ENCODE data around the gene STAG2. TPM values are rescaled to one million over a fixed set of nuclear protein-coding genes. Genes with fewer than 3 reads are reported as not detected.

The STAG2 gene
- total and polyA plus RNA-seq, 2 of the 13 experiments (the other 11 are each of a cell fraction or from before 2014, with no cell fraction given): 21.0 to 50.8 TPM

DNA sequence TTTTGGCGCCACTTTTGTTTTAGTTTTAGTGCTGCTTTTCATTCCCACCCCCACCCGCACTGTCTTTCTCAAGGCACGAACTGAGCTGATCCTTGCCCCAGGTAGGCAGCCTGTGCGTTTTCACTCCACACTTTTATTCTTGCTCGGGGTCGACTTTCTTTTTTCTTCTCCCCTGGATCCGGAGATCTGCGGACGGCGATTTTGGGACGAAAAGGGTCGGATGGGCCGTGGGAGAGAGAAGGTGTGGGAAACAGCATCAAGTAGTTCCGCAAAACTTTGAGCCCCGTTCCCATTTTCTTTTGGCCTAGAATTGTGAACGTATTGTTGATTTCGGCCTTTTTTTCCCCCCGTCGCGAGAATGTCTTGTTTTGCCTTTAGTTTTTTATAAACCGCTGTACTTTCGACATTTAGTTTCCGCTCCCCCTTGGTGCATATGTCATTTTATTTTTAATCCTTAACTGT is 531 bp downstream of the STAG2 start:
- in situ Hi-C loops (cut with HindIII; ENCODE audit: extremely low pct_ligation_motif_present, low pct_unique_long_range_greater_than_20kb): no loop called here
- BruUV-seq (replicated peaks): no TSS peak
- Histone ChIP-seq H3K9ac (ENCODE audit: insufficient read depth, low read depth, low read length) (peak overlapping the region; percentile 84), H3K79me2 (ENCODE audit: insufficient read depth, low read length) (peaks cover 52% of the 10 kb centered on the region), H3K4me3 (replicated peaks in 1 of 3; ENCODE audit: insufficient read depth in 1 of 3, low read depth in 2 of 3, low read length in 3 of 3) (peak overlapping the region; percentile 72 to 77 (median 76)), H3K36me3 (replicated peaks in 1 of 2; ENCODE audit: control insufficient read depth in 1 of 2, insufficient read depth in 2 of 2, low read length in 2 of 2) (no peaks in the 10 kb centered on the region), H3K27ac (ENCODE audit: extremely low read length, insufficient read depth, low read length) (peak overlapping the region; percentile 99), H3K27me3 (ENCODE audit: control insufficient read depth in 1 of 2, insufficient read depth in 2 of 2, low read length in 2 of 2) (no peaks in the 10 kb centered on the region; a peak in 1 of 5 replicates), H3K4me1 (ENCODE audit: insufficient read depth, low read length) (peaks cover 15% of the 10 kb centered on the region), H3K4me2 (ENCODE audit: low read depth, low read length) (peak overlapping the region; percentile 68), H4K20me1 (ENCODE audit: insufficient read depth, low read length) (peaks cover 12% of the 10 kb centered on the region), H2AFZ (ENCODE audit: low read length) (no peak overlapping the region), H3K9me3 (ENCODE audit: low read length) (no peaks in the 10 kb centered on the region)
- ChIA-PET POLR2A (no interaction called here), CTCF (ENCODE audit: low intra/inter-chr PET ratio, low total read pairs) (no interaction called here)
- ATAC-seq (no peak), FAIRE-seq (no peak), DNase-seq (ENCODE audit: low spot score) (no peak)
- intact Hi-C loops (cut with micrococcal nuclease; ENCODE audit: unreplicated experiment): no loop called here
- under 1% methylated on average over 23 of the region's 23 CpGs for WGBS (ENCODE audit: low lambda C conversion rate)
- TF ChIP-seq DMAP1 (CRISPR knock-in tag; IDR thresholded peaks at IDR 0.05) (0 out of 2 replicates have a peak, but pooled peaks have one; percentile 14), ZNF441 (CRISPR knock-in tag; IDR thresholded peaks at IDR 0.05; ENCODE audit: borderline replicate concordance) (no peak), MXI1 (IDR thresholded peaks at IDR 0.05; ENCODE audit: borderline replicate concordance, low read depth, low read length) (peak; percentile 4; the same call in 1 of the 3 replicates), CREB1 (IDR thresholded peaks at IDR 0.05) (no peak), CREB1 (CRISPR knock-in tag; IDR thresholded peaks at IDR 0.05) (no peak), ASH2L (IDR thresholded peaks at IDR 0.05; ENCODE audit: insufficient read length, low read depth, low read length) (no peak), TBP (CRISPR knock-in tag; IDR thresholded peaks at IDR 0.05) (no peak), MEF2D (CRISPR knock-in tag; IDR thresholded peaks at IDR 0.05) (no peak), PPARG (CRISPR knock-in tag; conservative IDR thresholded peaks at IDR 0.05) (no peak), ZNF775 (CRISPR knock-in tag; IDR thresholded peaks at IDR 0.05; ENCODE audit: borderline replicate concordance) (no peak), TGIF2 (CRISPR knock-in tag; IDR thresholded peaks at IDR 0.05) (0 out of 2 replicates have a peak, but pooled peaks have one; percentile 41), SMARCE1 (IDR thresholded peaks at IDR 0.05; ENCODE audit: borderline replicate concordance) (no peak), ZNF234 (CRISPR knock-in tag; conservative IDR thresholded peaks at IDR 0.05) (no peak), ESRRA (CRISPR knock-in tag; IDR thresholded peaks at IDR 0.05; ENCODE audit: low read depth) (no peak), POLR2A (IDR thresholded peaks at IDR 0.05; ENCODE audit: insufficient read depth in 1 of 2, low read depth in 2 of 2, low read length in 2 of 2) (peak in 1 of 2 experiments; percentile 5; a peak in 1 of 4 replicates), EEA1 (CRISPR knock-in tag; IDR thresholded peaks at IDR 0.05; ENCODE audit: borderline replicate concordance) (no peak), HIVEP1 (CRISPR knock-in tag; IDR thresholded peaks at IDR 0.05) (no peak), NFIC (IDR thresholded peaks at IDR 0.05; ENCODE audit: low read length) (no peak), ZNF451 (CRISPR knock-in tag; IDR thresholded peaks at IDR 0.05) (no peak), NFE2L2 (IDR thresholded peaks at IDR 0.05; ENCODE audit: low read length) (no peak), SAFB2 (CRISPR knock-in tag; IDR thresholded peaks at IDR 0.05; ENCODE audit: borderline replicate concordance, low read depth) (no peak), ZNF891 (CRISPR knock-in tag; IDR thresholded peaks at IDR 0.05) (no peak)
- TF ChIP-seq, protein P1, sequence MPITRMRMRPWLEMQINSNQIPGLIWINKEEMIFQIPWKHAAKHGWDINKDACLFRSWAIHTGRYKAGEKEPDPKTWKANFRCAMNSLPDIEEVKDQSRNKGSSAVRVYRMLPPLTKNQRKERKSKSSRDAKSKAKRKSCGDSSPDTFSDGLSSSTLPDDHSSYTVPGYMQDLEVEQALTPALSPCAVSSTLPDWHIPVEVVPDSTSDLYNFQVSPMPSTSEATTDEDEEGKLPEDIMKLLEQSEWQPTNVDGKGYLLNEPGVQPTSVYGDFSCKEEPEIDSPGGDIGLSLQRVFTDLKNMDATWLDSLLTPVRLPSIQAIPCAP (CRISPR knock-in tag; IDR thresholded peaks at IDR 0.05; ENCODE audit: low read depth): no peak
- TF ChIP-seq, protein P2, sequence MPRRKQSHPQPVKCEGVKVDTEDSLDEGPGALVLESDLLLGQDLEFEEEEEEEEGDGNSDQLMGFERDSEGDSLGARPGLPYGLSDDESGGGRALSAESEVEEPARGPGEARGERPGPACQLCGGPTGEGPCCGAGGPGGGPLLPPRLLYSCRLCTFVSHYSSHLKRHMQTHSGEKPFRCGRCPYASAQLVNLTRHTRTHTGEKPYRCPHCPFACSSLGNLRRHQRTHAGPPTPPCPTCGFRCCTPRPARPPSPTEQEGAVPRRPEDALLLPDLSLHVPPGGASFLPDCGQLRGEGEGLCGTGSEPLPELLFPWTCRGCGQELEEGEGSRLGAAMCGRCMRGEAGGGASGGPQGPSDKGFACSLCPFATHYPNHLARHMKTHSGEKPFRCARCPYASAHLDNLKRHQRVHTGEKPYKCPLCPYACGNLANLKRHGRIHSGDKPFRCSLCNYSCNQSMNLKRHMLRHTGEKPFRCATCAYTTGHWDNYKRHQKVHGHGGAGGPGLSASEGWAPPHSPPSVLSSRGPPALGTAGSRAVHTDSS (CRISPR knock-in tag; conservative IDR thresholded peaks at IDR 0.05): no peak
- TF ChIP-seq, protein P3, sequence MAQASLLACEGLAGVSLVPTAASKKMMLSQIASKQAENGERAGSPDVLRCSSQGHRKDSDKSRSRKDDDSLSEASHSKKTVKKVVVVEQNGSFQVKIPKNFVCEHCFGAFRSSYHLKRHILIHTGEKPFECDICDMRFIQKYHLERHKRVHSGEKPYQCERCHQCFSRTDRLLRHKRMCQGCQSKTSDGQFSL (CRISPR knock-in tag; IDR thresholded peaks at IDR 0.05): no peak

All from HepG2 (cell line).